Bronchial epithelial cell (primary cell): Measurements from ENCODE around the gene HSD17B13. TPM values are rescaled to one million over a fixed set of nuclear protein-coding genes. Genes with fewer than 3 reads are reported as not detected.
"Not testable (repeated sequence)": the region's sequence is repeated elsewhere in the genome, so short reads cannot be mapped to it uniquely, and the experiment has no call there.

ENCODE experiments used
- DNase-seq: peaks from one replicate; pipeline ENCODE4 v3.0.0-alpha.2; 2010; ENCODE audit warnings: low read depth
- FAIRE-seq: peaks from 2 replicates; lab custom pipeline; 2011; peaks lifted over from hg19 to GRCh38; lab: Jason Lieb, UNC
- H3K27me3 ChIP-seq: 2 replicates; pipeline ENCODE4 v1.5.1; 2011; ENCODE audit warnings: low read length; ENCODE audit not compliant: control insufficient read depth, insufficient read depth
- H3K36me3 ChIP-seq: 2 replicates; pipeline ENCODE4 v1.5.1; 2011; ENCODE audit warnings: low read length; ENCODE audit not compliant: control insufficient read depth, insufficient read depth
- H3K4me3 ChIP-seq: 2 replicates; pipeline ENCODE4 v1.5.1; 2011; ENCODE audit warnings: mild to moderate bottlenecking, low read depth, low read length, control low read depth
- CTCF ChIP-seq: IDR thresholded peaks from 2 replicates; pipeline ENCODE4 v1.5.1; 2011; ENCODE audit warnings: mild to moderate bottlenecking, moderate library complexity, low read length, control low read depth, inconsistent platforms; ENCODE audit not compliant: insufficient read depth, severe bottlenecking
- total RNA-seq: library from RNA; depleted of rRNA; stranded (reverse); fragments of >200 nt; gene quantifications from 2 replicates; pipeline ENCODE4 v1.2.1, GENCODE V29; 2014

Gene HSD17B13
- total RNA-seq, 1 donor from 2014 or later: not detected

- Histone ChIP-seq H3K27me3 (no peaks in the 10 kb centered on the region), H3K4me3 (no peak overlapping the region), H3K36me3 (no peaks in the 10 kb centered on the region)
- FAIRE-seq (peak; percentile 7), DNase-seq (no peak)
- TF ChIP-seq CTCF: no peak
Measured at GRCh38 chr4:87342872-87343271, 20.2 kb upstream of the HSD17B13 start.

- not testable (repeated sequence) for H3K36me3 ChIP-seq, H3K27me3 ChIP-seq, FAIRE-seq, H3K4me3 ChIP-seq
- DNase-seq: peak; percentile 69
Measured at GRCh38 chr4:87341954-87342635, 19.4 kb upstream of the HSD17B13 start.

GRCh38 chr4:87339440-87339839 lies 16.8 kb upstream of the HSD17B13 start:
- H3K27me3 ChIP-seq: no peaks in the 10 kb centered on the region
- H3K36me3 ChIP-seq: no peaks in the 10 kb centered on the region
- no peak overlapping the region for H3K4me3 ChIP-seq
- DNase-seq (no peak), FAIRE-seq (no peak)
- no peak for TF ChIP-seq CTCF

GRCh38 chr4:87337361-87337760 lies 14.7 kb upstream of the HSD17B13 start:
- H3K4me3 ChIP-seq: no peak overlapping the region
- FAIRE-seq (no peak), DNase-seq (no peak)
- TF ChIP-seq CTCF: no peak
- H3K27me3 ChIP-seq: no peaks in the 10 kb centered on the region
- H3K36me3 ChIP-seq: no peaks in the 10 kb centered on the region

- Histone ChIP-seq H3K27me3 (no peaks in the 10 kb centered on the region), H3K4me3 (no peak overlapping the region), H3K36me3 (no peaks in the 10 kb centered on the region)
- DNase-seq (no peak), FAIRE-seq (no peak)
- TF ChIP-seq CTCF: no peak
Measured at GRCh38 chr4:87333267-87333666, 10.6 kb upstream of the HSD17B13 start.

GRCh38 chr4:87330761-87331160 lies 8.1 kb upstream of the HSD17B13 start:
- FAIRE-seq (no peak), DNase-seq (no peak)
- Histone ChIP-seq H3K4me3 (no peak overlapping the region), H3K27me3 (no peaks in the 10 kb centered on the region), H3K36me3 (no peaks in the 10 kb centered on the region)
- no peak for TF ChIP-seq CTCF
